NCI-H2196 (cell line): ENCODE measurements around the gene GPR27.

Source experiments
- DNase-seq: peaks from one replicate; lab custom pipeline; 2025; ENCODE audit not compliant: unreplicated experiment; lab: John Stamatoyannopoulos, UW

The GPR27 gene

GRCh38 chr3:71753701-71754609 is at the start of gene GPR27:
TSS of gene GPR27 (plus strand) at chr3:71753855. CDS start at chr3:71754050, 195 bp downstream.
- peak; percentile 5 for DNase-seq

- no peak for DNase-seq
Observed at GRCh38 chr3:71704915-71705314, 48.7 kb upstream of the GPR27 start.

- no peak for DNase-seq
Observed at GRCh38 chr3:71705681-71706080, 48.0 kb upstream of the GPR27 start.

GRCh38 chr3:71707595-71707994 is 46.1 kb upstream of the GPR27 start:
- no peak for DNase-seq

GRCh38 chr3:71708476-71709105 is 45.1 kb upstream of the GPR27 start:
- DNase-seq, result no peak

- no peak for DNase-seq
Observed at GRCh38 chr3:71709908-71710511, 43.6 kb upstream of the GPR27 start.

- DNase-seq, result peak; percentile 52
Observed at GRCh38 chr3:71710906-71711494, 42.7 kb upstream of the GPR27 start.

- DNase-seq, result peak; percentile 70
Observed at GRCh38 chr3:71713041-71713440, 40.6 kb upstream of the GPR27 start.

- no peak for DNase-seq
Observed at GRCh38 chr3:71714595-71714994, 39.1 kb upstream of the GPR27 start.

- no peak for DNase-seq
Observed at GRCh38 chr3:71718072-71718471, 35.6 kb upstream of the GPR27 start.

GRCh38 chr3:71721002-71721401 is 32.7 kb upstream of the GPR27 start:
- no peak for DNase-seq

- no peak for DNase-seq
Observed at GRCh38 chr3:71721651-71722157, 32.0 kb upstream of the GPR27 start.

- no peak for DNase-seq
Observed at GRCh38 chr3:71722693-71723092, 31.0 kb upstream of the GPR27 start.

- no peak for DNase-seq
Observed at GRCh38 chr3:71723452-71724170, 30.0 kb upstream of the GPR27 start.

- no peak for DNase-seq
Observed at GRCh38 chr3:71724171-71724453, 29.5 kb upstream of the GPR27 start.

- no peak for DNase-seq
Observed at GRCh38 chr3:71724584-71725270, 28.9 kb upstream of the GPR27 start.

- no peak for DNase-seq
Observed at GRCh38 chr3:71725271-71725991, 28.2 kb upstream of the GPR27 start, which contains the start of gene EIF4E3. TSS of gene EIF4E3 (minus strand) at chr3:71725402. CDS start at chr3:71725367, 35 bp downstream.

GRCh38 chr3:71726146-71726545 is 27.5 kb upstream of the GPR27 start:
- DNase-seq, result no peak

- peak; percentile 27 for DNase-seq
Observed at GRCh38 chr3:71728632-71729342, 24.9 kb upstream of the GPR27 start.
